ENCODE measurements around the gene TMBIM1. TPM values are rescaled to one million over a fixed set of nuclear protein-coding genes. Genes with fewer than 3 reads are reported as not detected.

TMBIM1 gene
- total and polyA plus RNA-seq, 12 donors, result 30.9 to 151 (median 110) TPM

DNA sequence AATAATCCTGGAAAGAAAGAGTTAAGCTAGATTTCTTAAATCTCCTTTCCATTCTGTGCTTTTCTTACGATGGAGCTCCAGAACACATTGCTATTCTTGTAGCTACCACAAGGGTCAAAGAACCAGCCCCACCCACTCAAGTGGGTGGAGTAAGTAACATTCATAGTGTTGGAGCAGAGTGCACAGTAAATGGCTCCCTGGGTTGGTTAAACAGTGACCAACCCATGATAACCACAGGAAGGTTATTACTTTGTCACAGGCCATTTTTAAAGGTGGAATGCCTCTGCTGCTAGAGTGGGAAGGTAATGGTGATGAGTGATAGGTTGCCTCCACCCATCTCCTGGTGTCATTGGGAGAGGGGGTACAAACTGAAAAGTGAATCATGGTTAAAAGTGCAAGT lies 61.4 kb downstream of the TMBIM1 start:
- Histone ChIP-seq H3K36me3 (peaks cover 0 to 100% (median 56%) of the 10 kb centered on the region in 9 donors), H3K27ac (peak overlapping the region in 1 of 10 donors; percentile 81), H3K27me3 (no peaks in the 10 kb centered on the region), H3K4me1 (peaks cover 0 to 66% (median 33%) of the 10 kb centered on the region in 9 donors), H3K4me3 (no peak overlapping the region), H3K9me3 (no peaks in the 10 kb centered on the region)
- WGBS, 2 donors, result 4 to 8% methylated on average over 1 of the region's 1 CpG
- intact Hi-C loops (cut with DNase I), result no loop called here
- ATAC-seq (peak in 1 of 8 donors; percentile 55), DNase-seq (no peak)
- TF ChIP-seq, protein P1, sequence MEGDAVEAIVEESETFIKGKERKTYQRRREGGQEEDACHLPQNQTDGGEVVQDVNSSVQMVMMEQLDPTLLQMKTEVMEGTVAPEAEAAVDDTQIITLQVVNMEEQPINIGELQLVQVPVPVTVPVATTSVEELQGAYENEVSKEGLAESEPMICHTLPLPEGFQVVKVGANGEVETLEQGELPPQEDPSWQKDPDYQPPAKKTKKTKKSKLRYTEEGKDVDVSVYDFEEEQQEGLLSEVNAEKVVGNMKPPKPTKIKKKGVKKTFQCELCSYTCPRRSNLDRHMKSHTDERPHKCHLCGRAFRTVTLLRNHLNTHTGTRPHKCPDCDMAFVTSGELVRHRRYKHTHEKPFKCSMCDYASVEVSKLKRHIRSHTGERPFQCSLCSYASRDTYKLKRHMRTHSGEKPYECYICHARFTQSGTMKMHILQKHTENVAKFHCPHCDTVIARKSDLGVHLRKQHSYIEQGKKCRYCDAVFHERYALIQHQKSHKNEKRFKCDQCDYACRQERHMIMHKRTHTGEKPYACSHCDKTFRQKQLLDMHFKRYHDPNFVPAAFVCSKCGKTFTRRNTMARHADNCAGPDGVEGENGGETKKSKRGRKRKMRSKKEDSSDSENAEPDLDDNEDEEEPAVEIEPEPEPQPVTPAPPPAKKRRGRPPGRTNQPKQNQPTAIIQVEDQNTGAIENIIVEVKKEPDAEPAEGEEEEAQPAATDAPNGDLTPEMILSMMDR (IDR thresholded peaks at IDR 0.05), result peak in 4 of 9 donors; percentile 14 to 29 (median 16)

DNA sequence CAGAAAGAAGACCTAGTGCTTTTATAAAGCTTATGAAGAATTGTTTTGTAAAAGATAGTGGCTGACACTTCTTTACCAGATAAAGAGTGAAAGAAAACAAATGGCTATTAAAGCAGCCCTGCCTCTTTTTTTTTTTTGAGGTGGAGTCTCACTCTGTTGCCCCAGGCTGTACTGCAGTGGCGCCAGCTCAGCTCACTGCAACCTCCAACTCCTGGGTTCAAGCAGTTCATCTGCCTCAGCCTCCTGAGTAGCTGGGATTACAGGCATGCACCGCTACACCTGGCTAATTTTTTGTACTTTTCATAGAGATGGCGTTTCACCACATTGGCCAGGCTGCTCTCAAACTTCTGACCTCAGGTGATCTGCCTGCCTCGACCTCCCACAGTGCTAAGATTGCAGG lies 62.5 kb downstream of the TMBIM1 start:
- WGBS, 2 donors, result 85 to 88% methylated on average over 4 of the region's 4 CpGs
- ATAC-seq (peak in 2 of 8 donors; percentile 34 to 40), DNase-seq (no peak)
- Histone ChIP-seq H3K4me3 (peak overlapping the region in 1 of 10 donors; percentile 22), H3K4me1 (peaks cover 0 to 76% (median 33%) of the 10 kb centered on the region in 9 donors), H3K36me3 (peaks cover 0 to 100% (median 51%) of the 10 kb centered on the region in 9 donors), H3K27ac (peak overlapping the region in 7 of 10 donors; percentile 58 to 81 (median 63)), H3K27me3 (no peaks in the 10 kb centered on the region), H3K9me3 (no peaks in the 10 kb centered on the region)
- intact Hi-C loops (cut with DNase I), result no loop called here
- TF ChIP-seq, protein P1 (IDR thresholded peaks at IDR 0.05), result no peak

DNA sequence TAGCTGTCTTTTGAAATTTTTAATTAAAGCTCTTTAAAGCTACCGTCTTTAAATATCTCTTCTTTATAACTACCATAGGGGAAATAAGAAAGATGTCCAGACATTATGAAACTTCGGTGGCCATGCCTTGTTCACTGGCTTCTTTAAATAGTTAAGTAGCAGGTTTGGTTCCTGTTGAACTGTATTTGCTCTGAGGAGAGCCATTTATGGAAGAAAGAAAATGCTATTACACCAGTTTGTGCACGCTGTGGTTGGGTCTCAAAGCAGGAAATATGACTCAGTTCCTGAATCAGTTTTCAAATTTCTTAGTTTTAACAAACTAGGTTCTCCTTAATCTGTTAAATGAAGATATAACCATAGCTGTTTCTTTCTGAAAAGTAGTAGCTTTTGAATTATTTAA lies 63.1 kb downstream of the TMBIM1 start:
- H3K27ac ChIP-seq, result peak overlapping the region in 8 of 10 donors; percentile 47 to 81 (median 63)
- peaks cover 0 to 82% (median 33%) of the 10 kb centered on the region in 9 donors for H3K4me1 ChIP-seq
- no peaks in the 10 kb centered on the region for H3K27me3 ChIP-seq
- TF ChIP-seq, protein P1 (IDR thresholded peaks at IDR 0.05), result no peak
- no peaks in the 10 kb centered on the region for H3K9me3 ChIP-seq
- peaks cover 0 to 100% (median 55%) of the 10 kb centered on the region in 9 donors for H3K36me3 ChIP-seq
- intact Hi-C loops (cut with DNase I), result no loop called here
- DNase-seq (no peak), ATAC-seq (peak in 7 of 8 donors; percentile 67 to 90 (median 83))
- whole genome bisulfite sequencing, 2 donors, result 11 to 12% methylated on average over 3 of the region's 3 CpGs
- peak overlapping the region in 2 of 10 donors; percentile 2 to 22 for H3K4me3 ChIP-seq

GRCh38 chr2:218228366-218229090 lies 63.8 kb downstream of the TMBIM1 start:
- ATAC-seq, result peak in 1 of 8 donors; percentile 22
- Histone ChIP-seq H3K36me3 (peaks cover 0 to 100% (median 55%) of the 10 kb centered on the region in 9 donors), H3K9me3 (no peaks in the 10 kb centered on the region), H3K27ac (peak overlapping the region in 8 of 10 donors; percentile 47 to 81 (median 63)), H3K27me3 (no peaks in the 10 kb centered on the region), H3K4me1 (peaks cover 0 to 88% (median 39%) of the 10 kb centered on the region in 9 donors), H3K4me3 (peak overlapping the region in 1 of 10 donors; percentile 2)
- intact Hi-C loops (cut with DNase I), result no loop called here
- DNase-seq, result no peak
- WGBS, 2 donors, result 89 to 92% methylated on average over 6 of the region's 6 CpGs
- TF ChIP-seq, protein P1 (IDR thresholded peaks at IDR 0.05), result no peak
